Subcutaneous adipose tissue (tissue), 4 donors: ENCODE measurements around the gene DSN1. TPM values are rescaled to one million over a fixed set of nuclear protein-coding genes. Genes with fewer than 3 reads are reported as not detected.

Experiments
- total RNA-seq, 4 donors: library from RNA; depleted of rRNA; stranded (reverse); fragments of >200 nt; gene quantifications; one replicate each; pipeline ENCODE4 v1.1.0, GENCODE V29; 2016
- TF ChIP-seq, protein P1 (sequence below): fragments of 450-650 bp; IDR thresholded peaks from one replicate; pipeline ENCODE4 v1.5.1; 2016; ENCODE audit warnings: low read depth, mild to moderate bottlenecking, control low read depth, antibody characterized with exemption, moderate library complexity

DSN1 gene
- total RNA-seq, 4 donors from 2014 or later, result 7.3 to 10.7 (median 9.8) TPM

DNA sequence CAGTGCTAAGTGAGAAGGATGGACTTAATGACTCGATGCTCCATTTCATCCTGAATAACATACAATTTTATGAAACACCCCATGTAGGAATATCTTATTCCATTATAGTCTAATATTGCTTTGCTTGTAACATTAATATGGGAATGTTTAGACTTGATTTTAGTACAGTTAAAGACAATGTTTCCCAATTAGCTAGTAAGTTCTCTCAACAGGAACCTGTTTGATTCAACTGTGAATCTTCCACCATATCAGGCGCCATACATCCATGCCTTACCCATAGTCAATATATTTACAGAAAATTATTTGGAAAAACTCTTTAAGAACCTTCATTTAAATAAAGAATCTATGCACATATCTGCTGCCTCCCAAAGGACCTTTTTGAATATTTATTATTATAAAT, 31.0 kb downstream of the DSN1 start:
- TF ChIP-seq, protein P1, sequence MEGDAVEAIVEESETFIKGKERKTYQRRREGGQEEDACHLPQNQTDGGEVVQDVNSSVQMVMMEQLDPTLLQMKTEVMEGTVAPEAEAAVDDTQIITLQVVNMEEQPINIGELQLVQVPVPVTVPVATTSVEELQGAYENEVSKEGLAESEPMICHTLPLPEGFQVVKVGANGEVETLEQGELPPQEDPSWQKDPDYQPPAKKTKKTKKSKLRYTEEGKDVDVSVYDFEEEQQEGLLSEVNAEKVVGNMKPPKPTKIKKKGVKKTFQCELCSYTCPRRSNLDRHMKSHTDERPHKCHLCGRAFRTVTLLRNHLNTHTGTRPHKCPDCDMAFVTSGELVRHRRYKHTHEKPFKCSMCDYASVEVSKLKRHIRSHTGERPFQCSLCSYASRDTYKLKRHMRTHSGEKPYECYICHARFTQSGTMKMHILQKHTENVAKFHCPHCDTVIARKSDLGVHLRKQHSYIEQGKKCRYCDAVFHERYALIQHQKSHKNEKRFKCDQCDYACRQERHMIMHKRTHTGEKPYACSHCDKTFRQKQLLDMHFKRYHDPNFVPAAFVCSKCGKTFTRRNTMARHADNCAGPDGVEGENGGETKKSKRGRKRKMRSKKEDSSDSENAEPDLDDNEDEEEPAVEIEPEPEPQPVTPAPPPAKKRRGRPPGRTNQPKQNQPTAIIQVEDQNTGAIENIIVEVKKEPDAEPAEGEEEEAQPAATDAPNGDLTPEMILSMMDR, result no peak

- TF ChIP-seq, protein P1, result no peak
Measured at GRCh38 chr20:36741072-36741471, 32.5 kb downstream of the DSN1 start.

DNA sequence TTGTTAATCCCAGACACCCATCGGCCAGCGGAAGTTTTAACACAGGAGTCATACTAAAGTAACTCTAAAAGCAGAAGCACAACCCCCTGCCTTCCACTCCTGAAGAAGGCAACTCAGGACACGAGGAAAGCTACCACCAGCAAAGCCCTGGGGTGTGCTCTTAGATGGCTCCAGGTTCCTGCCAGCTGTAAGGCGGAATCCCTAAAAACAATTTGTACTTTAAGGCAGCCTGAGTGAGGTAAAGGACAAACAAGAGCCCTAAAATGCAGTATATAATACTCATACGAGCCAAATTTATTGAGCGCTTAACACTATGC, 36.4 kb downstream of the DSN1 start:
- TF ChIP-seq, protein P1, result no peak

- TF ChIP-seq, protein P1, result no peak
Measured at GRCh38 chr20:36736451-36737182, 36.9 kb downstream of the DSN1 start.

- TF ChIP-seq, protein P1, result no peak
Measured at GRCh38 chr20:36732456-36732855, 41.1 kb downstream of the DSN1 start.

GRCh38 chr20:36728986-36729385, 44.6 kb downstream of the DSN1 start:
- TF ChIP-seq, protein P1, result no peak

DNA sequence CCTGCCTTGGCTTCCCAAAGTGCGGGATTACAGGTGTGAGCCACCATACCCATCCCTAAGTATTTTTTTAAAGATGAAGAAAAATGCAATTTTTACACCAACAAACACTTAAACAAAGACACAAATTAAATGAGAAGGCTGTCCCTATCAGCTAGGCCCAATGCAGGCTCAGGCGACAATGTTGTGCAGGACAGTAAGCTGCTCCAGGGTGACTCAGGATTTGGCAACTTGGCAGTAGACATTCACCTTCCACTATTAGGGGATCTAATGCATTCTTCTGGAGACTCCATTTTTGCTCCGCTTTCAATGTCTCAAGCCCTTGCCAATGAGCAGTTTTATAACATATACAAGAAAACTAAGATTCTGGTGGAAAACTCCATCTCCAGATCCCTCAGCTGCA, 47.4 kb downstream of the DSN1 start:
- TF ChIP-seq, protein P1, result no peak
